DND-41 (cell line): ENCODE results near the gene CDCA7L.

ENCODE experiments used
- ATAC-seq: fragments of 200-7000 bp; cut with Tn5 transposase; 3 replicates; pipeline ENCODE4 v1.9.1; 2021; ENCODE audit warnings: low read depth; ENCODE audit not compliant: insufficient read depth
- DNase-seq: peaks from one replicate; pipeline ENCODE4 v3.0.0-alpha.2; 2020
- H2AFZ ChIP-seq: 2 replicates; pipeline ENCODE4 v1.6.0; 2012; ENCODE audit warnings: low read depth, low read length
- H3K27ac ChIP-seq: 2 replicates; pipeline ENCODE4 v1.5.1; 2012; ENCODE audit warnings: low read length, inconsistent platforms
- H3K27me3 ChIP-seq: fragments of 200-600 bp; sonication (generic); 2 replicates; pipeline ENCODE4 v1.6.0; 2012; ENCODE audit warnings: low read length, mild to moderate bottlenecking, inconsistent platforms; ENCODE audit not compliant: insufficient read depth, poor library complexity
- H3K36me3 ChIP-seq: 2 replicates; pipeline ENCODE4 v1.5.1; 2012; ENCODE audit warnings: low read length, inconsistent platforms; ENCODE audit not compliant: insufficient read depth
- H3K4me1 ChIP-seq: 2 replicates; pipeline ENCODE4 v1.5.1; 2012; ENCODE audit warnings: mild to moderate bottlenecking, low read length; ENCODE audit not compliant: insufficient read depth
- H3K4me2 ChIP-seq: 2 replicates; pipeline ENCODE4 v1.6.0; 2012; ENCODE audit warnings: mild to moderate bottlenecking, moderate library complexity, low read length, inconsistent platforms; ENCODE audit not compliant: insufficient read depth
- H3K4me3 ChIP-seq, 2 experiments: fragments of 200-600 bp in 1 of 2; shearing (Covaris generic) in 1 of 2; 2 replicates each; pipeline ENCODE4 v1.5.1; 2012 to 2016; ENCODE audit warnings: inconsistent platforms in 2 of 2, low read length in 2 of 2, mild to moderate bottlenecking in 2 of 2, low read depth in 1 of 2, moderate library complexity in 1 of 2
- H3K79me2 ChIP-seq: 2 replicates; pipeline ENCODE4 v1.6.0; 2012; ENCODE audit warnings: low read length, inconsistent platforms; ENCODE audit not compliant: insufficient read depth
- H3K9ac ChIP-seq: 2 replicates; pipeline ENCODE4 v1.6.0; 2012; ENCODE audit warnings: low read depth, mild to moderate bottlenecking, inconsistent platforms, low read length, moderate library complexity
- H3K9me3 ChIP-seq: 2 replicates; pipeline ENCODE4 v1.5.1; 2012; ENCODE audit warnings: low read length, moderate library complexity, mild to moderate bottlenecking, inconsistent platforms; ENCODE audit not compliant: insufficient read depth, severe bottlenecking
- H4K20me1 ChIP-seq: 2 replicates; pipeline ENCODE4 v1.6.0; 2012; ENCODE audit warnings: low read length; ENCODE audit not compliant: insufficient read depth
- CTCF ChIP-seq: IDR thresholded peaks from 2 replicates; pipeline ENCODE4 v1.5.1; 2012; ENCODE audit warnings: borderline replicate concordance, low read length, moderate library complexity, mild to moderate bottlenecking; ENCODE audit not compliant: poor library complexity, severe bottlenecking; ENCODE audit errors: extremely low read depth
- EZH2 ChIP-seq: IDR thresholded peaks from 3 replicates; pipeline ENCODE4 v1.6.1; 2012; ENCODE audit warnings: borderline replicate concordance, low read depth, mild to moderate bottlenecking, moderate library complexity, low read length, inconsistent platforms; ENCODE audit not compliant: severe bottlenecking

CDCA7L gene

GRCh38 chr7:21966271-21966670, 20.6 kb upstream of the CDCA7L start:
- no peak overlapping the region for H3K4me3 ChIP-seq
- TF ChIP-seq EZH2 (no peak), CTCF (no peak)
- H2AFZ ChIP-seq, result no peak overlapping the region
- peaks cover 20% of the 10 kb centered on the region for H3K27me3 ChIP-seq
- no peaks in the 10 kb centered on the region for H3K9me3 ChIP-seq
- no peak for ATAC-seq
- no peak for DNase-seq
- H4K20me1 ChIP-seq, result no peaks in the 10 kb centered on the region
- H3K27ac ChIP-seq, result no peak overlapping the region
- no peak overlapping the region for H3K9ac ChIP-seq
- H3K79me2 ChIP-seq, result no peaks in the 10 kb centered on the region
- no peaks in the 10 kb centered on the region for H3K36me3 ChIP-seq
- H3K4me1 ChIP-seq, result no peaks in the 10 kb centered on the region
- no peak overlapping the region for H3K4me2 ChIP-seq

GRCh38 chr7:21965291-21965690, 19.6 kb upstream of the CDCA7L start:
- TF ChIP-seq EZH2 (no peak), CTCF (no peak)
- Histone ChIP-seq H3K27me3 (peaks cover 20% of the 10 kb centered on the region), H3K4me3 (no peak overlapping the region), H2AFZ (no peak overlapping the region), H3K9ac (no peak overlapping the region), H3K79me2 (no peaks in the 10 kb centered on the region), H3K36me3 (no peaks in the 10 kb centered on the region), H3K27ac (no peak overlapping the region), H3K9me3 (no peaks in the 10 kb centered on the region), H4K20me1 (no peaks in the 10 kb centered on the region), H3K4me2 (no peak overlapping the region), H3K4me1 (no peaks in the 10 kb centered on the region)
- ATAC-seq (no peak), DNase-seq (no peak)

GRCh38 chr7:21962677-21963076, 17.0 kb upstream of the CDCA7L start:
- Histone ChIP-seq H3K4me2 (no peak overlapping the region), H3K79me2 (no peaks in the 10 kb centered on the region), H3K27me3 (peaks cover 10% of the 10 kb centered on the region), H3K36me3 (no peaks in the 10 kb centered on the region), H2AFZ (no peak overlapping the region), H4K20me1 (no peaks in the 10 kb centered on the region), H3K27ac (no peak overlapping the region), H3K9ac (no peak overlapping the region), H3K9me3 (no peaks in the 10 kb centered on the region), H3K4me1 (no peaks in the 10 kb centered on the region), H3K4me3 (no peak overlapping the region)
- ATAC-seq, result no peak
- no peak for DNase-seq
- TF ChIP-seq CTCF, result no peak
- TF ChIP-seq EZH2, result no peak

- TF ChIP-seq EZH2, result no peak
- TF ChIP-seq CTCF, result no peak
- Histone ChIP-seq H3K9me3 (no peaks in the 10 kb centered on the region), H3K27me3 (peaks cover 7% of the 10 kb centered on the region), H3K4me1 (no peaks in the 10 kb centered on the region), H3K27ac (no peak overlapping the region), H2AFZ (no peak overlapping the region), H3K9ac (no peak overlapping the region), H3K79me2 (no peaks in the 10 kb centered on the region), H3K4me2 (no peak overlapping the region), H3K36me3 (no peaks in the 10 kb centered on the region), H4K20me1 (no peaks in the 10 kb centered on the region), H3K4me3 (no peak overlapping the region)
- DNase-seq (no peak), ATAC-seq (no peak)
Measured at GRCh38 chr7:21960922-21961321, 15.2 kb upstream of the CDCA7L start.
